ENCODE measurements around the gene XPR1. TPM values are rescaled to one million over a fixed set of nuclear protein-coding genes. Genes with fewer than 3 reads are reported as not detected.
"Not testable (repeated sequence)": the region's sequence is repeated elsewhere in the genome, so short reads cannot be mapped to it uniquely, and the experiment has no call there.

Gene XPR1
- total RNA-seq, 1 experiment from 2014 or later: 29.8 TPM

- Histone ChIP-seq H3K4me1 (no peaks in the 10 kb centered on the region), H3K9me3 (replicated peaks) (no peaks in the 10 kb centered on the region), H3K27ac (no peak overlapping the region), H3K4me3 (no peak overlapping the region), H3K27me3 (no peaks in the 10 kb centered on the region), H3K36me3 (no peaks in the 10 kb centered on the region)
- no peak for DNase-seq
Measured at GRCh38 chr1:180646547-180646946, 14.7 kb downstream of the XPR1 start.

- Histone ChIP-seq H3K36me3 (no peaks in the 10 kb centered on the region), H3K27me3 (no peaks in the 10 kb centered on the region), H3K27ac (no peak overlapping the region), H3K4me1 (no peaks in the 10 kb centered on the region), H3K9me3 (replicated peaks) (peaks cover 6% of the 10 kb centered on the region; the same call in 1 of the 2 replicates), H3K4me3 (no peak overlapping the region)
- no peak for DNase-seq
Measured at GRCh38 chr1:180652792-180653191, 21.0 kb downstream of the XPR1 start.

- no peaks in the 10 kb centered on the region for H3K36me3 ChIP-seq
- H3K4me1 ChIP-seq: no peaks in the 10 kb centered on the region
- H3K27me3 ChIP-seq: no peaks in the 10 kb centered on the region
- H3K4me3 ChIP-seq: no peak overlapping the region
- DNase-seq: no peak
- no peak overlapping the region for H3K27ac ChIP-seq
- peaks cover 8% of the 10 kb centered on the region; the same call in 1 of the 2 replicates for H3K9me3 ChIP-seq (replicated peaks)
Measured at GRCh38 chr1:180662709-180663108, 30.9 kb downstream of the XPR1 start.

- Histone ChIP-seq H3K36me3 (no peaks in the 10 kb centered on the region), H3K4me1 (no peaks in the 10 kb centered on the region)
- no peak for DNase-seq
Measured at GRCh38 chr1:180670681-180671080, 38.9 kb downstream of the XPR1 start.

GRCh38 chr1:180672105-180672504 lies 40.3 kb downstream of the XPR1 start:
- H3K4me1 ChIP-seq: no peaks in the 10 kb centered on the region
- H3K27me3 ChIP-seq: no peaks in the 10 kb centered on the region
- no peak overlapping the region for H3K4me3 ChIP-seq
- no peak overlapping the region for H3K27ac ChIP-seq
- no peaks in the 10 kb centered on the region for H3K36me3 ChIP-seq
- peaks cover 6% of the 10 kb centered on the region for H3K9me3 ChIP-seq (replicated peaks)
- no peak for DNase-seq

More at GRCh38 chr1:180670681-180671080, 38.9 kb downstream of the XPR1 start:
- peaks cover 6% of the 10 kb centered on the region for H3K9me3 ChIP-seq (replicated peaks)
- H3K27ac ChIP-seq: no peak overlapping the region
- no peaks in the 10 kb centered on the region for H3K27me3 ChIP-seq
- H3K4me3 ChIP-seq: no peak overlapping the region

GRCh38 chr1:180672505-180672904 lies 40.7 kb downstream of the XPR1 start:
- Histone ChIP-seq H3K27ac (no peak overlapping the region), H3K27me3 (no peaks in the 10 kb centered on the region), H3K4me3 (no peak overlapping the region), H3K4me1 (no peaks in the 10 kb centered on the region), H3K9me3 (replicated peaks) (peaks cover 6% of the 10 kb centered on the region), H3K36me3 (no peaks in the 10 kb centered on the region)
- no peak for DNase-seq

GRCh38 chr1:180674603-180675530 lies 43.0 kb downstream of the XPR1 start:
- Histone ChIP-seq H3K36me3 (no peaks in the 10 kb centered on the region), H3K4me1 (no peaks in the 10 kb centered on the region), H3K27me3 (no peaks in the 10 kb centered on the region), H3K9me3 (replicated peaks) (peaks cover 6% of the 10 kb centered on the region), H3K4me3 (no peak overlapping the region), H3K27ac (no peak overlapping the region)
- no peak for DNase-seq

- Histone ChIP-seq H3K27ac (no peak overlapping the region), H3K9me3 (replicated peaks) (peaks cover 5% of the 10 kb centered on the region), H3K27me3 (no peaks in the 10 kb centered on the region), H3K4me1 (no peaks in the 10 kb centered on the region), H3K4me3 (no peak overlapping the region), H3K36me3 (no peaks in the 10 kb centered on the region)
- DNase-seq: no peak
Measured at GRCh38 chr1:180675586-180675985, 43.8 kb downstream of the XPR1 start.

GRCh38 chr1:180680558-180681144 lies 48.8 kb downstream of the XPR1 start:
- H3K4me3 ChIP-seq: no peak overlapping the region
- no peaks in the 10 kb centered on the region for H3K9me3 ChIP-seq (replicated peaks)
- no peaks in the 10 kb centered on the region for H3K27me3 ChIP-seq
- DNase-seq: no peak
- no peak overlapping the region for H3K27ac ChIP-seq
- no peaks in the 10 kb centered on the region for H3K36me3 ChIP-seq
- no peaks in the 10 kb centered on the region for H3K4me1 ChIP-seq

GRCh38 chr1:180683117-180683516 lies 51.3 kb downstream of the XPR1 start:
- H3K27ac ChIP-seq; H3K36me3 ChIP-seq; H3K27me3 ChIP-seq; H3K4me3 ChIP-seq; DNase-seq; H3K4me1 ChIP-seq; H3K9me3 ChIP-seq (replicated peaks): not testable (repeated sequence)

- no peaks in the 10 kb centered on the region for H3K9me3 ChIP-seq (replicated peaks)
Measured at GRCh38 chr1:180691322-180691913, 59.6 kb downstream of the XPR1 start.

GRCh38 chr1:180693564-180694244 lies 61.9 kb downstream of the XPR1 start:
- no peak overlapping the region for H3K4me3 ChIP-seq
- no peaks in the 10 kb centered on the region for H3K36me3 ChIP-seq
- no peak for DNase-seq
- no peak overlapping the region for H3K27ac ChIP-seq
- no peaks in the 10 kb centered on the region for H3K4me1 ChIP-seq
- no peaks in the 10 kb centered on the region; the same call in none of the 2 replicates for H3K9me3 ChIP-seq (replicated peaks)
- H3K27me3 ChIP-seq: no peaks in the 10 kb centered on the region

More at GRCh38 chr1:180691322-180691913, 59.6 kb downstream of the XPR1 start:
- Histone ChIP-seq H3K36me3 (no peaks in the 10 kb centered on the region), H3K27me3 (no peaks in the 10 kb centered on the region), H3K4me1 (no peaks in the 10 kb centered on the region), H3K4me3 (no peak overlapping the region), H3K27ac (no peak overlapping the region)
- DNase-seq: no peak

- no peaks in the 10 kb centered on the region for H3K36me3 ChIP-seq
- no peaks in the 10 kb centered on the region; the same call in none of the 2 replicates for H3K9me3 ChIP-seq (replicated peaks)
- no peak overlapping the region for H3K27ac ChIP-seq
- no peaks in the 10 kb centered on the region for H3K27me3 ChIP-seq
- H3K4me3 ChIP-seq: no peak overlapping the region
- H3K4me1 ChIP-seq: no peaks in the 10 kb centered on the region
- no peak for DNase-seq
Measured at GRCh38 chr1:180695282-180695681, 63.5 kb downstream of the XPR1 start.

- DNase-seq: no peak
- Histone ChIP-seq H3K27me3 (no peaks in the 10 kb centered on the region), H3K27ac (no peak overlapping the region), H3K4me3 (no peak overlapping the region), H3K9me3 (replicated peaks) (no peaks in the 10 kb centered on the region; the same call in none of the 2 replicates), H3K4me1 (no peaks in the 10 kb centered on the region), H3K36me3 (no peaks in the 10 kb centered on the region)
Measured at GRCh38 chr1:180696361-180696760, 64.5 kb downstream of the XPR1 start.

Data from SJCRH30 (cell line).